Motor neuron (in vitro differentiated cells): ENCODE data around the gene CELSR1. TPM values are rescaled to one million over a fixed set of nuclear protein-coding genes. Genes with fewer than 3 reads are reported as not detected.

Experiments used
- ATAC-seq, 8 experiments: fragments of 200-7000 bp; cut with Tn5 transposase; replicated peaks in 6 of 8; 2 replicates each; pipeline ENCODE4 v1.8.0; 2021; ENCODE audit warnings: mild to moderate bottlenecking in 8 of 8, moderate library complexity in 8 of 8
- H3K27ac ChIP-seq, 2 donors: fragments of 250-450 bp; sonication (Bioruptor Pico); 2 replicates each; pipeline ENCODE4 v1.9.0; 2021; ENCODE audit warnings: antibody characterized with exemption in 2 of 2, mild to moderate bottlenecking in 2 of 2, moderate library complexity in 1 of 2
- H3K4me1 ChIP-seq, 2 donors: fragments of 250-450 bp; sonication (Bioruptor Pico); replicated peaks in 1 of 2; 2 replicates each; pipeline ENCODE4 v1.6.1; 2021; ENCODE audit warnings: antibody characterized with exemption in 2 of 2, mild to moderate bottlenecking in 2 of 2, moderate library complexity in 1 of 2
- H3K4me3 ChIP-seq, 5 donors: fragments of 250-450 bp; sonication (Bioruptor Pico); 2 replicates each; pipeline ENCODE4 v1.9.0; 2021; ENCODE audit warnings: antibody characterized with exemption in 5 of 5, mild to moderate bottlenecking in 5 of 5, moderate library complexity in 4 of 5
- WGBS, 10 experiments: fragments of 450-650 bp; shearing (Covaris generic); methylation state at CpG; one replicate each; pipeline ENCODE4 v1.0.0; 2022; 5-methylcytosine and 5-hydroxymethylcytosine counted together
- in situ Hi-C, 9 experiments: fragments of 400-800 bp; cut with MboI; loops; one replicate each; pipeline ENCODE4 v1.15.0; 2021; ENCODE audit warnings: low sequenced_read_pairs in 9 of 9, low pct_unique_long_range_greater_than_20kb in 2 of 9; ENCODE audit not compliant: unreplicated experiment in 9 of 9
- total RNA-seq, 8 experiments: library from RNA; unstranded; fragments of 300-600 nt; gene quantifications; 2 replicates each; pipeline versions ENCODE4 v1.2.3 to v1.2.4, GENCODE V29; 2022

The CELSR1 gene
- total RNA-seq, 8 experiments from 2014 or later: 0.76 to 26.6 (median 4.7) TPM

GRCh38 chr22:46579751-46580449 is 42.5 kb upstream of the CELSR1 start:
- ATAC-seq: no peak

GRCh38 chr22:46578824-46579561 is 41.6 kb upstream of the CELSR1 start:
- no peak overlapping the region for H3K27ac ChIP-seq

More at GRCh38 chr22:46579751-46580449, 42.5 kb upstream of the CELSR1 start:
- no peak overlapping the region for H3K27ac ChIP-seq
- H3K4me3 ChIP-seq: no peak overlapping the region
- in situ Hi-C loops: no loop called here
- peaks cover 38 to 45% of the 10 kb centered on the region in 2 donors for H3K4me1 ChIP-seq
- 73 to 93% (median 85%) methylated on average over 3 to 9 of the region's 14 CpGs; no CpG with 5 or more reads in 4 of the 10 experiments for WGBS, 10 experiments

GRCh38 chr22:46578251-46578823 is 40.9 kb upstream of the CELSR1 start:
- ATAC-seq: peak in 1 of 8 experiments; percentile 3
- 55 to 80% (median 70%) methylated on average over 1 to 2 of the region's 9 CpGs; no CpG with 5 or more reads in 6 of the 10 experiments for WGBS, 10 experiments
- H3K4me3 ChIP-seq: peak overlapping the region; percentile 60 to 98 (median 77)
- H3K4me1 ChIP-seq: peaks cover 31 to 39% of the 10 kb centered on the region in 2 donors
- in situ Hi-C loops: no loop called here
- H3K27ac ChIP-seq: no peak overlapping the region

More at GRCh38 chr22:46578824-46579561, 41.6 kb upstream of the CELSR1 start:
- peak overlapping the region in 4 of 5 donors; percentile 0 to 96 (median 36) for H3K4me3 ChIP-seq
- WGBS, 10 experiments: 40 to 80% (median 60%) methylated on average over 1 to 6 of the region's 15 CpGs; no CpG with 5 or more reads in 3 of the 10 experiments
- ATAC-seq: peak in 5 of 8 experiments; percentile 8 to 48 (median 12)
- in situ Hi-C loops: no loop called here
- peaks cover 31 to 39% of the 10 kb centered on the region in 2 donors for H3K4me1 ChIP-seq

GRCh38 chr22:46577368-46578249 is 40.2 kb upstream of the CELSR1 start:
- in situ Hi-C loops: no loop called here
- Histone ChIP-seq H3K4me3 (peak overlapping the region; percentile 60 to 98 (median 77)), H3K27ac (peak overlapping the region; percentile 63 to 91), H3K4me1 (peaks cover 31 to 39% of the 10 kb centered on the region in 2 donors)
- 0 to 29% (median 20%) methylated on average over 1 to 2 of the region's 65 CpGs; no CpG with 5 or more reads in 7 of the 10 experiments for WGBS, 10 experiments
- peak in 7 of 8 experiments; percentile 10 to 53 (median 39) for ATAC-seq

- Histone ChIP-seq H3K27ac (peak overlapping the region; percentile 63 to 91), H3K4me3 (peak overlapping the region; percentile 60 to 98 (median 77)), H3K4me1 (peaks cover 31 to 39% of the 10 kb centered on the region in 2 donors)
- peak; percentile 64 to 82 (median 70) for ATAC-seq
- WGBS, 10 experiments: 0 to 80% (median 36%) methylated on average over 1 to 8 of the region's 142 CpGs; no CpG with 5 or more reads in 7 of the 10 experiments
- in situ Hi-C loops: no loop called here
These were observed 39.3 kb upstream of the CELSR1 start for GRCh38 chr22:46576556-46577367.

GRCh38 chr22:46575911-46576555 is 38.6 kb upstream of the CELSR1 start:
- Histone ChIP-seq H3K4me1 (peaks cover 31 to 39% of the 10 kb centered on the region in 2 donors), H3K27ac (peak overlapping the region; percentile 63 to 91), H3K4me3 (peak overlapping the region; percentile 60 to 98 (median 77))
- in situ Hi-C loops: no loop called here
- 20 to 100% (median 73%) methylated on average over 1 to 3 of the region's 10 CpGs; no CpG with 5 or more reads in 6 of the 10 experiments for WGBS, 10 experiments
- peak in 5 of 8 experiments; percentile 0 to 11 (median 2) for ATAC-seq

GRCh38 chr22:46574993-46575910 is 37.8 kb upstream of the CELSR1 start:
- in situ Hi-C loops: loop anchor here in 2 of 9 experiments (25.0 kb wide), 2 partner anchors 162 to 463 kb away; partner anchors contain the start of gene CERK (in 1 of the 2)

GRCh38 chr22:46574438-46574992 is 37.1 kb upstream of the CELSR1 start:
- H3K4me1 ChIP-seq: peaks cover 26% of the 10 kb centered on the region in 2 donors
- H3K4me3 ChIP-seq: no peak overlapping the region
- 40 to 100% (median 83%) methylated on average over 1 to 5 of the region's 15 CpGs; no CpG with 5 or more reads in 1 of the 10 experiments for WGBS, 10 experiments
- H3K27ac ChIP-seq: no peak overlapping the region
- no peak for ATAC-seq
- in situ Hi-C loops: loop anchor here in 2 of 9 experiments (25.0 kb wide), 2 partner anchors 163 to 462 kb away; partner anchors contain the start of gene CERK (in 1 of the 2)

More at GRCh38 chr22:46574993-46575910, 37.8 kb upstream of the CELSR1 start:
- Histone ChIP-seq H3K4me3 (no peak overlapping the region), H3K4me1 (peaks cover 31 to 32% of the 10 kb centered on the region in 2 donors), H3K27ac (peak overlapping the region in 1 of 2 donors; percentile 63)
- WGBS, 10 experiments: 50 to 93% (median 70%) methylated on average over 1 to 5 of the region's 19 CpGs; no CpG with 5 or more reads in 4 of the 10 experiments
- no peak for ATAC-seq

- no peak for ATAC-seq
- Histone ChIP-seq H3K4me3 (no peak overlapping the region), H3K4me1 (peaks cover 20 to 23% of the 10 kb centered on the region in 2 donors), H3K27ac (no peak overlapping the region)
- WGBS, 10 experiments: 51 to 100% (median 89%) methylated on average over 1 to 8 of the region's 18 CpGs; no CpG with 5 or more reads in 2 of the 10 experiments
- in situ Hi-C loops: loop anchor here in 2 of 9 experiments (25.0 kb wide), 2 partner anchors 163 to 462 kb away; partner anchors contain the start of gene CERK (in 1 of the 2)
These were observed 36.5 kb upstream of the CELSR1 start for GRCh38 chr22:46573781-46574437.
